GM21367 (cell line): ENCODE measurements around the gene USP3.

Experiments
- ATAC-seq: cut with Tn5 transposase; IDR thresholded peaks from one replicate; pipeline ENCODE4 v1.9.1; 2021; ENCODE audit not compliant: unreplicated experiment

Gene USP3

DNA sequence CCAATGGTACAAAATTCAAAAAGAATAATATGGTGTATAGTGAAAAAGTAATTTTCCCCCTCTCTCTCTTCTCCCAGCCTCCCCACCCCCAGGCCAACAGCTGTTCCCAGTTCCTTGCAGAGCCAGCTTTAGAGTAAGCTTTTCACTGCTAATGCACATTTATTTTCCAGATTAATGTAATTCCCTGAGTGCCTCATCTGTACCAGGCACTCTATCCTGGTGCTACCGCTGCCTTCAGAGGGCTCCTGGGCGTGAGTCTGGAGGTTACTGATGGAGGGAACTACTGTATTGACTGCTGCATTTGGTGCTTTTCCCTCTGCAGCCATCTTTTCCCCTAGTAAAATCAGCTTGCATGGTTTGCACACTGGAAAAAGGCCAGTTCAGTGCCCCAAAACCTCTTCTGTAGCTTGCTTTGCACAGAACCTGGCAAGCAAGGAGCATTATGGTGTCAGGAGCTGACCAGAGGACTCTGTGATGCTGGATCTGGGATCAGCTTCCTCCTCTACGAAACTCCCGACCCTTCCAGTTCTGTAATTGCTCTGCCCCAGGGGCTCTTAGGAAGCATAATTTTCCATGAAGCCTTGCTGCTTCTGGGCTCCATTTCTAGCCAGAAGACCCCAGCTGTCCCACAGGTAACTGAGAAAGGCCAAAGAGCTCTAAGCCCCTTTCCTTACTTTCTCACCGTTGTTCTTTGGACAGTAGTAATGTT lies 8.5 kb upstream of the USP3 start:
- ATAC-seq: no peak

GRCh38 chr15:63497642-63498467 lies 6.5 kb upstream of the USP3 start:
- ATAC-seq: no peak

GRCh38 chr15:63499175-63499549 lies 5.2 kb upstream of the USP3 start:
- ATAC-seq: no peak

- no peak for ATAC-seq
Measured at GRCh38 chr15:63499611-63500010, 4.8 kb upstream of the USP3 start.

DNA sequence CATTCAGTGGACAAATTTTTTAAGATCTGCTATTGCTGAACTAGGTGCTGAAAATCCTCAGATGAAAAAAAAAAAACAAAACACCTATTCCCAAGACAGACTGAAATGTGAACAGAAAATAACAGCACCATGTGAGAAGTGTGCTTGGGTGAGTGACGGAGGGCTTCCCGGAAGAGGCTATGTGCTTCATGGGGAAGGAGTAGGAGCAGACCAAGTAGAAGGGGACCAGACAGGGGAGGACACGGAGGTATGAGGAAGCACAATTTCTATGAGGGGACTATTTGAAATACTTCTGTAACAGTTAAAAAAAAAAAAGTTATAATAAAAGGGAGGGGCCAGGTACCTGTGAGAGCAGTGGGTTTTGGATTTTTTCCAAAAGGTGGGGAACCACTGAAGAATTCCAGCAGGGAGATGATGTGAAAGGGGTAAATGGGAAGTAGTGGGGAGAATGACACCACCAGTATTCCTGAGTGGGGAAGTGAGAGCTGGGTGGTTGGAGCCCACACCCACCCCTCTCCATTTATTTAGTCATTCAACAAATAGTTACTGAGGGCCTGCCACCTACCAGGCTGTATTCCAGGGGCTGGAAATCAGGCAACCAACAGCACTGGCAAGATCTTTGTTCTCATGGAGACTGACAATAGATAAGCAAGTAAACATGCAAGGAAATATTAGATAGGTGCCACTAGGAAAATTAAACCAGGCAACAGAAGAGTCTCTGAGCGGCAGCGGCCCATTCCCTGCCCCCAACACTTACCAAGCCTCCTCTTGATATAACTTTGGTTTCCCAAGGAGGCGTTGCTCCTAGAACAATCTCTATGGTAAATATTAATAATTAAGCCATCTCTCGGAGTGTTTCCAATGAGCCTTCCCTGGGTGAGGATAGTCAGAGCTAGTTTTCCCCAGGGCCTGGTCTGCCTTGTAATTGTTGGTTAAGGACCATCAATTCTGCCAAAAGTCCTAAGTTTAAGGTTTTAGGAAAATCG lies 3.8 kb upstream of the USP3 start:
- no peak for ATAC-seq

DNA sequence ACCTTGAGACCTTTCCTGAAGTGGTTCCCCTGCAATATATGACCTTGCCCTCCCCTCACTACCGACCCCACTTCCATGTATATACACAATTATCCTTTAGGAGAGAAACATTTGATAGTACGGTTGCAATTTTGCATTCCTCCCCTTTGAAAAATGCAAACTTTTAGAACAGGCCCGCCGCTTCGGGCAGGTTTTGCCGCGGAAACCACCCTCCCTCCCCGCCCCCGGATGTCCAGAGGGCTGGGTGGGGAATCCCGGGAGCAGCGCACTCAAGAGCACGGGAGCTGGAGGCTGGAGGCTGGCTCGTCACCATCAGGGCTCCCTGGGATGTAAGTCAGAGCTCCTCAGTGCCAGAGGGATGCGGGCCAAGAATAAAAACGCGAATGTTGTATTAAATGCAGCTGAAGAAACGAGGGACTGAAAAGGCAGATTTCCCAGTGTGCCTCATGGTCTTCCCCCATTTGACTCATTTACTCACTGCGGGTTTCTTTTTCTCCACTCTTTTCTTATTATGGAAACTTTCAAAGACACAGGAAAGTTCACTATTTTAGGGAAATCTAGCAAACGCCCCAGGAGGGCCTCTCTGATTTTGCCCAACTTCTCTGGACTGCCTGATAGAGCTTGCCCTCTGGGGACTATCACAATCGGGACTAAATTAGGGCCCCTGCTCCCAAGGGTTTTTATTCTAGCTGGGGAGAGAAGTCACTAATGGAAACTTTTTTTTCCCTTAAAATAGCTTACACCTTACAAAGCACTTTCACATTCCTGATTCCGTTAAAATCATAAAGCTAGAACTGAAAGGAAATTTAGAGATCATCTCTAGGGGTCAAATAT lies 2.9 kb upstream of the USP3 start:
- ATAC-seq: no peak

- ATAC-seq: no peak
Measured at GRCh38 chr15:63502137-63502766, 2.1 kb upstream of the USP3 start.

GRCh38 chr15:63502843-63503738 lies 1.3 kb upstream of the USP3 start:
- peak; percentile 35 for ATAC-seq

- peak; percentile 18 for ATAC-seq
Measured at GRCh38 chr15:63503739-63504246, 600 bp upstream of the USP3 start.

- ATAC-seq: peak; percentile 9
Measured at GRCh38 chr15:63504979-63505841, 817 bp downstream of the USP3 start.

DNA sequence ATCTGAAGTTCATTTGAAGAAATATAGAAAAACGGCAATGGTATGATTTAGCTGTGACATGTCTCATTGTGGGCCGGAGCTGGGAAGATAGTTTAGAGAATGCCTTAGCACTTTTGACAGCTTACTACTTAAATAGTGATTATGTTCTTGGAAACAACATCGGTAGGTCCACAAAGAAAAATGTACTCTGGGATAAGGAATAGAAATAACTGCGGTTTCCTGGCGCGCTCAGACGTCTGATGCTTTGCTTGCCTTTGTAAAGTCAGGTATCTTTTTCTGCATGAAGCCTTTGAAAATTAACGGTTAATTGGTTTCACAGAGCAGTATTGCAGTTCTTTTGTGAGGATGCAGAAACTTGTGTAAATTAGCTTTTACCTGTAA lies 1.4 kb downstream of the USP3 start:
- no peak for ATAC-seq

DNA sequence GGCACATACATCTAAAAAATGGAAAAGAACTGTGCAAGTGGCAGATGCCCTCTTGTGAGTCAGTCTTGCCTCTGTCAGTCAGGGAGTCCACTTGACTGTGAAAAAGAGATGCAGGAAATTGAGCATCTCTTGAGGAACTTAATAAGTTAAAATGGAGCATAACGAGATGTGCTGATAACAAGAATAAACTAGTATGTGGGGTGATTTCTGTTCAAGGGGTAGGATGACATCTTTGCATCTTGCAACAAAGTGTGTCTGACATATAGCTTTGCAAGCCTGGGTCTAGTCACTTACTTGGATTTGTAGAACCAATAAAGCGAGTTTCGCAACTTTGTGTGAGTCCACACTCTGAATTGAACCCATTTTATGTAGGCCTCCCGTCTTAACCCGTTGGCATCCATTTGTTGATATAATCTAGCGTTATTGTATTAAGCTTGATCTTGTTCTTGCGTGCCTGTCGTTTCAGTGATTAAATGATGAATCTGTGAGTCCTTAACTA lies 2.2 kb downstream of the USP3 start:
- ATAC-seq: no peak

DNA sequence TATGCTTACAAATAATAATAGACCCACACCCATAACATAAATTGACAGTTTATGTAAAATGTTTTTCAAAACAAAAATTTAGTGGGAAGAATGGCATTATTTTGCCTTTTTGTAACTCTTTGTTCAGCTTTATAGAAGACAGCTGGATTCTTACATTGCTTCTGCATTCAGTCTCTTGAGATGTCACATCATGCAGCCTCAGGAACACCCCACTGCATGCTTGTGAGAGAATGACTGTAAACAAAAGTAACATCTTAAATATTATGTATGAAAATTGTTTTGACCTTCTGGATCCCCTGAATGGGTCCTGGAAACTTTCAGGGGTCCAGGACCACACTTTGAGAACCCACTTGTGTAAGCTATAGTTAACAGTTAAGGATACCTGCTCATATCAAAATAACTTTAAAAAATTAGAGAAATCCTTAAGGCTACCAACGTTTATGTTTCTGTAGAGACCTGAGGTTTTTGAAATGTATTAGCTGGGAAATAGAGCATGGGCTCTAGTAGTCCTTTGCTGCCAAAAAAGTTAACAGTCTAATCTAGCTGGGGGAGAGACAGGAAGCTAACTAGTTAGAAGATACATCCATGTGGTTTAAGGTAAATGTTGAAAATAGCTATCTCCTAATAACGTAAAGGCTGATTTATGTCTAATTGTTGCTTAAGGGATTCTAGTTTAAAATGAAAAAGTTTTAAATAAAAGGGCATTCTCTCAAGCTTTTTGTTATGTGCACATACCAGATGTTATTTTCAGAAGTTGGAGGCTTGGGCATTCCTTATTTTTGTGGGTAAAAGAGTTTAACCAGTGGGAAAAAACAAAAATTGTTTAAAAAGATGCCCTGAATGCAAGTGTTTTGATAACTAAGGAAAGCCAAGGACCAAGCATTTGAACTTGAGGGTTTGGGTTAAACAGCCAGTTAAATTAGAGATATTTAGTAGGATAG lies 3.8 kb downstream of the USP3 start:
- no peak for ATAC-seq

DNA sequence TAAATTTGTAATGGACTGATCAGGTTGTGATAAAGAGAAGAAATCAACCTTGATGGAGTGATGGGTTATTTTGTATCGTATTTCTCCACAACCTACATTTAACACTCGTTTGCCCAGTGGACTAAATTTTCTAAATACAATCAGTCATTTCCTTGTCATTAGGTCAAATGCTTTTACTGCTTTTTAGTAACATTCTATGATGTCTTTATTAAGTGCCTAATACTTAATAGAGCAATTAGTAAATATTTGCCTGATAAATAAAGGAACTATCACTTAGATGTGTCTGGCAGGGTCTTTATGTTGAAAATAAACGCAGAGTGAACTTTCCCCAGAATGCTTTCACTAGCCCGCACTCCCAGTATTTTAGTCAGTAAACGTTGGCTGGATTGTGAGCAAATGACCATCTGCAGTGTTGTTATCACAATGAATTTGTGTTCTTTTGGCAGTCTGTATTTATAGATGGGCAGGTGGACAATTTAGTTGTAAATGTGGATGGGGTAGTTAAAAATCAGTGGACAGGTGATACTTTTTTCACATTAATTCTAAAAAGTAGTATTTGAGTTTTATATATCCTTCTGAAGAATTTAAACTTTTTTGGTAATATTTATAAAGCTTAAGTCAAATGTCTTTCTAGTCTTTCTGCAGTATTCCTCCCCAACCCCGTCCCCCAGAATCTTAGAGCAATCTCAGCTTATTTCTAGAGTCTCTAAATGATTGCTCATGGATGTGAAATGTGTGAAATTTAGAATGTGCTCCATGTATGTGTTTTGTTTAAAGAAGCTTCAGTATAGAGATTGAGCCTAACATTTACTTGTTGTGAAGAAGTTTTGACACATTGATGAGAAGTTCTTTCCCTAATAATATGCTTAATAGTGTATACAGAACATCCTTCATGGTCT lies 4.9 kb downstream of the USP3 start:
- ATAC-seq: no peak
